ENCODE data around the gene COL4A1. TPM values are rescaled to one million over a fixed set of nuclear protein-coding genes. Genes with fewer than 3 reads are reported as not detected.
A peak's percentile ranks its signal among the peaks of the same experiment; 100 is the strongest.

COL4A1 gene
- total RNA-seq, 4 donors from 2014 or later: 278 to 618 (median 440) TPM

DNA sequence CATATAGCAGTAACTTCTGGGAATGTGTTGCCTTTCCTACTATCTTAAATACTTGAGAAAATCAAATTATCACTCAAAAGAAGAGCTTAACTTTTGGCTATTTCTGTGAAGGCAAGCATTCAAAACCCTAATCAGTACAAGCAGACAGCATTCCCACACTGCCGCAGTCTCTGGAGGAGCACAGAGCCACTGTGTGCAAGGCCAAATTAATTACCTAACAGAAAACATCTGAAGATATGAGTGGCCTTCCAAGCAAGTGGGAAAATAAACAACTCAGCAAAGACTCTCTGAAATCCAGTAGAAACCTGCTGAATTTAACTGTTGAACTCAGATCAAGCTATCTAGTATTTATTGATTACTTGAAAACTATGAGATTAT is 68.2 kb downstream of the COL4A1 start:
- TF ChIP-seq EP300 (IDR thresholded peaks at IDR 0.05): no peak
- peak; percentile 26 for TF ChIP-seq POLR2AphosphoS5 (IDR thresholded peaks at IDR 0.05)
- Histone ChIP-seq H3K36me3 (peaks cover 0 to 27% of the 10 kb centered on the region in 2 donors), H3K4me3 (no peak overlapping the region), H3K4me1 (peaks cover 30 to 88% (median 35%) of the 10 kb centered on the region in 3 donors), H3K27ac (peak overlapping the region; percentile 3 to 84 (median 82)), H3K27me3 (no peaks in the 10 kb centered on the region), H3K9me3 (no peaks in the 10 kb centered on the region)
- ATAC-seq: peak; percentile 56
- 11 to 14% methylated on average over 1 of the region's 1 CpG for WGBS, 2 donors (ENCODE audit: low coverage in 1 of 2)

DNA sequence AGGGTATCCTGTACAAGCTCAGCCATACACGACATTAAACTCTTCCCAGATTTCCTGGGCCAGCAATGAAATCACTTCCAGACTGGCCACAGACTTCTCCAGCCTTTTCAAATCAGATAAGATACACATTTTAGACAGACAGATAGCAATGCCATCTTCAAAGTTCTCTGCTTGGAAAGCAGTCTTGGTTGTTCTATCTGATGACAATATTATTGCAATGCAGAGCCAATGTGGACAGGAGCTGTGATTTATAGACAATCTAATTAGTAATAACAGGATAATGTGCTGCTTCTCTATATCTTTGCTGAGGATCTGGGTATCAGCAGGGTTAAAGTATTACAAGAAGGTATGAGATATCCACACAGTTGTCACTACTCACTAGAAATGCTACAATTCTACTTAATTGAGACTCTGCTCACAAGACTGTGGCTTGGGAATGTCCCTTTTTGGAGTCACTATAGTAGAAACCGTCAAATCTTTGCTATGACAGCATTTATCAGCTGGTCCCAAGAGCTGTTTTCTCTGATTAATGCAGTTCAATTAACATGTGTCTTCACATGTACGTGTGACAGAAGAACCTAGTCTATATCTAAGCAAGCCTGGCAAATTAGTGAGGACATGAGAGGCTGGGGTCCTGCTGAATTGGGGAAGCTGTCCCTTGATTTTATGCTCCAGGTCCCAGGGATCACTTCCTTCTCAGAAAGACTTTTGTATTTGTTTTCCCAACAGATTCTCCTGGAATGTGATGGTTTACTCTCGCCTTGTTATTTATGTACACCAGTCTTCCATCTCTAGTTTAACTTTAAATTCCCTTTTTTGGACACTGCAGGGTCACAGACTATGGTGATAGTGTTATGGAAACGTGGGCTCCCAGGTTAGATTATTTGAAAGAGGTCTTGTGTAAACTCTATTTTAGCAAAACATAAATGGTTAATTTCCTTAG is 68.8 kb downstream of the COL4A1 start:
- no peaks in the 10 kb centered on the region for H3K9me3 ChIP-seq
- no peak overlapping the region for H3K4me3 ChIP-seq
- H3K36me3 ChIP-seq: peaks cover 0 to 27% of the 10 kb centered on the region in 2 donors
- TF ChIP-seq, protein P1, sequence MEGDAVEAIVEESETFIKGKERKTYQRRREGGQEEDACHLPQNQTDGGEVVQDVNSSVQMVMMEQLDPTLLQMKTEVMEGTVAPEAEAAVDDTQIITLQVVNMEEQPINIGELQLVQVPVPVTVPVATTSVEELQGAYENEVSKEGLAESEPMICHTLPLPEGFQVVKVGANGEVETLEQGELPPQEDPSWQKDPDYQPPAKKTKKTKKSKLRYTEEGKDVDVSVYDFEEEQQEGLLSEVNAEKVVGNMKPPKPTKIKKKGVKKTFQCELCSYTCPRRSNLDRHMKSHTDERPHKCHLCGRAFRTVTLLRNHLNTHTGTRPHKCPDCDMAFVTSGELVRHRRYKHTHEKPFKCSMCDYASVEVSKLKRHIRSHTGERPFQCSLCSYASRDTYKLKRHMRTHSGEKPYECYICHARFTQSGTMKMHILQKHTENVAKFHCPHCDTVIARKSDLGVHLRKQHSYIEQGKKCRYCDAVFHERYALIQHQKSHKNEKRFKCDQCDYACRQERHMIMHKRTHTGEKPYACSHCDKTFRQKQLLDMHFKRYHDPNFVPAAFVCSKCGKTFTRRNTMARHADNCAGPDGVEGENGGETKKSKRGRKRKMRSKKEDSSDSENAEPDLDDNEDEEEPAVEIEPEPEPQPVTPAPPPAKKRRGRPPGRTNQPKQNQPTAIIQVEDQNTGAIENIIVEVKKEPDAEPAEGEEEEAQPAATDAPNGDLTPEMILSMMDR (IDR thresholded peaks at IDR 0.05): no peak
- TF ChIP-seq EP300 (IDR thresholded peaks at IDR 0.05): no peak
- no peak for TF ChIP-seq POLR2AphosphoS5 (IDR thresholded peaks at IDR 0.05)
- no peak for TF ChIP-seq POLR2A (IDR thresholded peaks at IDR 0.05)
- no peak for ATAC-seq
- no peaks in the 10 kb centered on the region for H3K27me3 ChIP-seq
- H3K27ac ChIP-seq: peak overlapping the region; percentile 3 to 84 (median 82)
- peaks cover 30 to 88% (median 35%) of the 10 kb centered on the region in 3 donors for H3K4me1 ChIP-seq
- WGBS, 2 donors (ENCODE audit: low coverage in 1 of 2): 28 to 33% methylated on average over 3 to 5 of the region's 5 CpGs

DNA sequence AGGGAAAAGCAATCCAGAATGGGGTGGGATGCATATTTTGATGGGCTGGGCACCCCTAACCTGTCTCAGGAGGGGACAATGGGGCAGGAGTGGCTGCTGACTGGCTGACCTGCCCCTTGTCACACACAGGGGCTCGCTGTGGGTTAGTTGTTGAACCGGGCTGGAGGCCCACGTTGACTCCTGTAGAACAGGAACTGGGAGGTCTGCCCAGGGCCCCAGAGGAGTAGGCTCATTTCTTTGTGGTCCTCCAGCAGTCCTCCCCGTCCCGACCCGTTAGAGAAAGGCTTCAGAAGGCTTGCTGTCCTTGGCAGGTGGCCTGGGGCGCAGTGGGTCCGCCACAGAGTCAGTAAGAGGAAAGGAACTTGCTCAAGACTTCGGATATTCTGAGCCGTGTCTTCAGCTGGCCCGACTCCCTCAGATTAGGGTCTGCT is 70.1 kb downstream of the COL4A1 start:
- no peaks in the 10 kb centered on the region for H3K27me3 ChIP-seq
- no peaks in the 10 kb centered on the region for H3K9me3 ChIP-seq
- peaks cover 0 to 24% of the 10 kb centered on the region in 2 donors for H3K36me3 ChIP-seq
- no peak overlapping the region for H3K4me3 ChIP-seq
- ATAC-seq: no peak
- peak overlapping the region; percentile 3 to 84 (median 82) for H3K27ac ChIP-seq
- WGBS, 2 donors (ENCODE audit: low coverage in 1 of 2): 23% methylated on average over 4 of the region's 11 CpGs; no CpG with 5 or more reads in 1 of the 2 donors
- peaks cover 33 to 88% (median 46%) of the 10 kb centered on the region in 3 donors for H3K4me1 ChIP-seq
- TF ChIP-seq, protein P1 (IDR thresholded peaks at IDR 0.05): no peak
- no peak for TF ChIP-seq EP300 (IDR thresholded peaks at IDR 0.05)
- no peak for TF ChIP-seq POLR2A (IDR thresholded peaks at IDR 0.05)
- no peak for TF ChIP-seq POLR2AphosphoS5 (IDR thresholded peaks at IDR 0.05)

DNA sequence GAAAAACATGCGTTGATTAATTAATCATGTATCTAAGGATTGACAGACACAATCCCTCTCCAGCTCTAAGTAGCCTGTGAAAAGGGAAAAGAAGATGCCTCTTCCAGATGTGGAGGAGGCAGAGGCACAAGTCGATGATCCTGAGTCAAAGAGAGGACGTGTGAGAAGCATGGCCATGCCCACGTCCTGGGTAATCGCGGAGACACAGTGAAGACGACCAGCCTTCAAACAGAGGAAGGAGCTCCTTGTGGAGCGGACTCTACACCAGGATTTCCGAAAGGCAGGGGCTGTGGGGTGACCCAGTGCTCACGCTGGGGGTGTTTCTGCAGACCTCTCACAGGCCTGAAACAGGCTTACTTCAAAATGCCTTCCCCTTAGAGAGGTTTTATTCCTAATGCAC is 70.5 kb downstream of the COL4A1 start:
- Histone ChIP-seq H3K4me3 (no peak overlapping the region), H3K27me3 (no peaks in the 10 kb centered on the region), H3K4me1 (peaks cover 33 to 88% (median 46%) of the 10 kb centered on the region in 3 donors), H3K9me3 (no peaks in the 10 kb centered on the region), H3K36me3 (peaks cover 0 to 20% of the 10 kb centered on the region in 2 donors), H3K27ac (peak overlapping the region; percentile 3 to 84 (median 82))
- ATAC-seq: no peak
- no peak for TF ChIP-seq POLR2AphosphoS5 (IDR thresholded peaks at IDR 0.05)
- no peak for TF ChIP-seq EP300 (IDR thresholded peaks at IDR 0.05)
- no peak for TF ChIP-seq POLR2A (IDR thresholded peaks at IDR 0.05)
- TF ChIP-seq, protein P1 (IDR thresholded peaks at IDR 0.05): no peak
- 62 to 75% methylated on average over 9 to 10 of the region's 10 CpGs for WGBS, 2 donors (ENCODE audit: low coverage in 1 of 2)

DNA sequence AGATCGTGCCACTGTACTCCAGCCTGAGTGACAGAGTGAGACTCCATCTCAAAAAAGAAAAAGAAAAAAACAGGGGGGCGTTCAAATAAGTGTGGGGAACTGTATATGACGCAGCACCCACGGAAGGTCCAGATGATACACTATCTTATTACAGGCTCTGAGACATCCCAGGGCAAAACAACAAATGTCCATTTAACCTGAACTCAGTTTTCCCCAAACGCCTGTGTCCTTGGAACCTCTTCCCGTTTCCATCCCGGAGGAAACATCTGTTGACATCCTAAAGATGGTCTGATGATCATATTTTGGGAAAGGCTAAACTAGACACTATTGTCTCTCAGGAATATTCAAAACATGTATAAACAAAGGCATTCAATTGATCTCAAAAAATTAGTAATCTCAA is 72.4 kb downstream of the COL4A1 start:
- peak overlapping the region in 2 of 4 donors; percentile 58 to 99 for H3K27ac ChIP-seq
- WGBS, 2 donors (ENCODE audit: low coverage in 1 of 2): 62 to 71% methylated on average over 7 of the region's 7 CpGs
- TF ChIP-seq POLR2A (IDR thresholded peaks at IDR 0.05): no peak
- TF ChIP-seq, protein P1 (IDR thresholded peaks at IDR 0.05): no peak
- TF ChIP-seq EP300 (IDR thresholded peaks at IDR 0.05): no peak
- no peak for TF ChIP-seq POLR2AphosphoS5 (IDR thresholded peaks at IDR 0.05)
- no peaks in the 10 kb centered on the region for H3K9me3 ChIP-seq
- no peak for ATAC-seq
- peaks cover 31 to 83% (median 43%) of the 10 kb centered on the region in 3 donors for H3K4me1 ChIP-seq
- peaks cover 0 to 15% of the 10 kb centered on the region in 2 donors for H3K36me3 ChIP-seq
- H3K4me3 ChIP-seq: no peak overlapping the region
- H3K27me3 ChIP-seq: no peaks in the 10 kb centered on the region

Measured in gastroesophageal sphincter (tissue), 4 donors.